GM19452 (cell line): Measurements from ENCODE around the gene PRXL2B.

ENCODE experiments used
- ATAC-seq: cut with Tn5 transposase; IDR thresholded peaks from one replicate; pipeline ENCODE4 v1.9.1; 2021; ENCODE audit not compliant: unreplicated experiment

PRXL2B gene

GRCh38 chr1:2596530-2597333 lies 10.2 kb downstream of the PRXL2B start:
- no peak for ATAC-seq

- no peak for ATAC-seq
These were observed 11.1 kb downstream of the PRXL2B start for GRCh38 chr1:2597441-2598328.

- no peak for ATAC-seq
These were observed 11.9 kb downstream of the PRXL2B start for GRCh38 chr1:2598329-2598931.

GRCh38 chr1:2601721-2602303 lies 15.2 kb downstream of the PRXL2B start:
- ATAC-seq, result no peak

DNA sequence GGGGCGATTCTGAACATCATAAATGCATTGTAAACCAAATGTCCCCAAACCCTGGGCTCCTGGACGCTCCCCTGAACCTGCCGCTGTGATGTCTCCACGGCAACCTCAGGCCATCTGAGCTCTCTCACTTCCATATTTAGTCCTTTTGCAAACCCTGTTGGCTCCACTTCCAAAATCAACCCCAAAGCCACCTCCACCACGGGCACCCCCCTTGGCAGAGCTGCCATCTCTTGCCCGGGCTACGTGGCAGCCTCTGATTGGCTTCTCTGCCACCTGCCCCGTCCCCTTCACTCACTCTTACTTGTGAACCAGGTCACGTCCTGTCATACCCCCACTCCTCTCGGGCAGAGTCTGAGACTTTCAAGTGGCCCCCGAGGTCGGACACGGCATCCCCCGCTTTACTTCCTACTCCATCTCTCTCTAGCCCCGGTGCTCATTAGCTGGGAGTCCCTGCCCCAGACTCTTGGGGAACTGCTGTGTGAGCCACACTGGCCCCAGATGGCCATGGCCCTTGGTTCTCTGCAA lies 15.8 kb downstream of the PRXL2B start:
- ATAC-seq, result no peak

DNA sequence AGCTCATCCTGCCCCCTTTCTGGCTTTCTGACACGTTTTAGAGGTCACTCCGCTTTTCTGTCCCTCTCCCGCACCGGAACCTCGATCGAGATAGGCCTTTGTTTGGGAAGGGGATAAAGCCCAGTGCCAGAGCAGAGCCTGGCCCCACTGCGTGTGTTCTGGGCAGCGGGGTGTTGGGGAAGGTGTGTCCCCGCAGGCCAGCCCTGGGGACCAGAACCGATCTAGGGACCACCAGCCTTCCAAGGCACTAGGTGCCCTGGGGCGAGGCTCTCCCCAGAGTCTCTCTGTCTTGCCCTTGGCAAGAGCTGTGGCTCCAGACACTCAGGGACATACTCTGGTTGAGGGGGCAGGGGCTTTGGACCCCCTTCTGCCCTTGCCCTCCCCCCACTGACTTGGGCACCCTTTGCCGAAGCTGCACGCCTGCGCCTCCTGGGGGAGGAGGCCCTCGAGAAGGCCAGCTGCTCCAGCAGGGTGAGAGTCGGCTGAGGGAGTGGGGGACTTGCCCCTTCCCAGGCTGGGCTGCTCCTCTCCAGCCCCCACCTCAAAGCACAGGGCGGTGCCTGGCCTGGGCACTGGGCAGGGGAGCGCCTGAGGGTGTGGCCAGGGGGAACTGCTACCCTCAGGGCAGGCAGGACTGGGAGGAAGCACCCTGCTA lies 16.4 kb downstream of the PRXL2B start:
- ATAC-seq, result no peak

DNA sequence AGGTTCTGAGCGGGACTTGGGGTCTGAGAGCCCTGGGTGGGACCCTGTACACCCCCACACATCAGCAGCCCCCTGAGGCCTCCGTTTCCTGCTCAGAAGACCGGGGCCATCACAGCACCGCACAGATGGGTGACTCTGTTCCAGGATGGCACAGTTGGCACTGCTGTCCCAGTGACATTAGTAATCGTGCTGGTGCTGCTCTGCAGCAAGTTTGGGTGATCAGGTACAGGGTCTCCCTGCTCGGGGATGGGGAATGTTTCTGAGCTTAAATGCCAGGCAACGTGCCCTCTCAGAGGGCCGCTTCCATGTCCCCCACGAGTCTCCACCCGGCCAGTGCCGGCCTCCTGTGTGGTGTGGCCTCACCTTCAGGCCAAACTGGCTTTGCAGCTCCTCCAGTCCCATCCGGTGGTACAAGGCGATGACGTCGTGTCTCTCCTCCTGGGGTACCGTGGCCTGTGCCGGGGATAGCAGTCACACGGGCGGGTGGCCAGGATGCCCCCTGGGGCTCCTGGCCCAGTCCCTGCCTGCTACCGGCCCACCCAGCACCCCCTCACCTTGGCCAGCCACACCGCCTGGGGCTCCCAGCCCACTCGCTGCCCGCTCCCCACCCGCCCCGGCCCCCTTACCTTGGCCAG lies 17.1 kb downstream of the PRXL2B start:
- no peak for ATAC-seq

- no peak for ATAC-seq
These were observed 17.7 kb downstream of the PRXL2B start for GRCh38 chr1:2604156-2604843.

DNA sequence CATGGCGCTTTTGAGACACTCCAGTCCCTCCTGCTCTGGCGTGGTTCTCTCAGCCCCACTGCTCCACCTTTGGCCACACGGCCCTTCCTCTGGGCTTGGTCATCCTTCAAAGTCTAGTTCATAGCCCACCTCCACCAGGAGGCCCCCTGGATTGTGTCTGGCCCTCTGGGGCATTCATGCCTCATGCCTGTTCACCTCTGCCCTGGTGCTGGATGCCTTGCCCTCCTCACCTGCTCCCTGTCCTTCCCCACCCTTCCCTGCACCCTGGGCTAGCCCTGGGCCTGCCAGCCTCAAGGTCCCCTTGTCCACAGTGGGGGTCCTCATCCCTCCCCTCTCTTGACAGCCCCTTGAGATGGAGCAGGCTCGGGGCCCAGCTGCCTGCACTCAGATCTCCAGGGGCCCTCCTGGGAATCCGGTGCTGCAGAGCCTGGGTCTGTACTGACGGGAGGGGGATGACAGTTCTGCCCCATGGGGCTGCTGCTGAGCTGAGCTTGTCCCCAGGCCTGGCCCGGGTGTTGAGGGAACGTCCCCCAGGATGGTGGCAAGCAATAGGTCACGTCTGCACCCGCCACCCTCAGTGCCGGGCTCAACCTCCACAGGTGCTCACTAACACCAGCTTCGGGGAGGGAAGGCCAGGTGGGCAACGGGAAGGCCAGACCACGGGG lies 18.4 kb downstream of the PRXL2B start:
- ATAC-seq, result no peak

DNA sequence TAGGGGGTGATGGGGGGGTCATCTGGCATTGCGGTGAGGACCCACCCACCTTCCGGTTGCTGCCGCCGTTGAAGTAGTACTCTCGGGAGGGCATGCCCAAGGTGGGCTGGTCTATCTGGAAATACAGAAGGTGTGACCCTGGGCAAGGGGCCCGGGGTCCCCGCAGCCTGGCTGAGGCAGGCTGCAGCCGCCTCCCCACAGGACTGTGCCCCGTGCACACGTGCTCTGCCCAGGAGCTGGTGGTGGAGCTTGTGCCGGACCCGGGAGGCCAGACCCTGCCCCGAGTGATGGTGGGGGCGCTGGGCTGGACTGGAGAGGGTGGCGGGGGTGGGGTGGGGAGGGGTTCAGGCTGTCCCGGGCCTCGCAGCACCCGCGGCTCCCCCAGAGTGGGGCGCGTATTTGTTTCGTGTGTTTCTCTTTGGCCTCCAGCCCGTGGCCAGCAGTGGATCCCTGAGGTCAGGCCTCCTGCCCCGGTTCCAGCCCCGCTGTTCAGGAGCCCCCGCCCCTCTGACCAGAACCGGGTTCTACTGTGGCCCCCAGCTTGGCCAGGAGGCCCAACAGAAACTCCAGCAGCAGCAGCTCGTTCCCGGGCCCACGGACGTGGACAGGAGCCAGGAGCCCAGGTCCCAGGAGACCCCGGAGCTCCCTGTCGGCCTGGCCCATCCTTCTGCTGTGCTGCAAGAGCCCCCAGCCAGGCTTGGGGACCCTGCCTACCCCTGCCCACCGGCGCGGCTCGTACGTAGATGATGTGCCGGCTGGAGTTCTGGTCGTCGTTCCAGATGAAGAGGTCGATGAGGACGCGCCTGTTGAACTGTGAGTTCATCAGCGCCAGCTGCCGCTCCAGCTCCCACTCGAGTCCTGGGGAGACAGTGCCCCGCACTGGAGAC lies 19.2 kb downstream of the PRXL2B start:
- no peak for ATAC-seq

GRCh38 chr1:2606396-2606880 lies 19.9 kb downstream of the PRXL2B start:
- ATAC-seq, result no peak

GRCh38 chr1:2606881-2607621 lies 20.5 kb downstream of the PRXL2B start:
- no peak for ATAC-seq

DNA sequence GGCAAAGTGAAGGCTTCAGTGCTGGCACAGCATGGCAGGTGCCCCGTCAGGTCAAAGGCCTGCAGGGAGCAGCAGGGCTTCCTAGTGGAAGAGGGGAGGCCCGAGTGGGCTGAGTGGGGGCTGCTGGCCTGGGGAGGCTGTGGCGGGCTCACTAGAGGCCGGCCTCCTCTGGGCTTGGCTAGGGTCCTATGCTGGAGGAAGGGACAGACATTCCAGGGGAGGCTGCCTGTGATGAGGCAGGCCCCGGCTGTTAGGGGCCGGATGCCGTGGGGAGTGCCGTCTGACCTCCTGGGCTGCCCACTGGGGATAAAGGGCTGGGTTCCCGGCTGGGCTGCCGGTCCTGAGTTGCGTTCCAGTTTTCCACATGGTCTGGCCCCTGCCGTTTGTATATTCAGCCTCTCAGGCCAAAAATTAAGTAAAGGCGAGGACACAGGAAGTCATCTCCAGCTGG lies 21.1 kb downstream of the PRXL2B start:
- ATAC-seq, result no peak

DNA sequence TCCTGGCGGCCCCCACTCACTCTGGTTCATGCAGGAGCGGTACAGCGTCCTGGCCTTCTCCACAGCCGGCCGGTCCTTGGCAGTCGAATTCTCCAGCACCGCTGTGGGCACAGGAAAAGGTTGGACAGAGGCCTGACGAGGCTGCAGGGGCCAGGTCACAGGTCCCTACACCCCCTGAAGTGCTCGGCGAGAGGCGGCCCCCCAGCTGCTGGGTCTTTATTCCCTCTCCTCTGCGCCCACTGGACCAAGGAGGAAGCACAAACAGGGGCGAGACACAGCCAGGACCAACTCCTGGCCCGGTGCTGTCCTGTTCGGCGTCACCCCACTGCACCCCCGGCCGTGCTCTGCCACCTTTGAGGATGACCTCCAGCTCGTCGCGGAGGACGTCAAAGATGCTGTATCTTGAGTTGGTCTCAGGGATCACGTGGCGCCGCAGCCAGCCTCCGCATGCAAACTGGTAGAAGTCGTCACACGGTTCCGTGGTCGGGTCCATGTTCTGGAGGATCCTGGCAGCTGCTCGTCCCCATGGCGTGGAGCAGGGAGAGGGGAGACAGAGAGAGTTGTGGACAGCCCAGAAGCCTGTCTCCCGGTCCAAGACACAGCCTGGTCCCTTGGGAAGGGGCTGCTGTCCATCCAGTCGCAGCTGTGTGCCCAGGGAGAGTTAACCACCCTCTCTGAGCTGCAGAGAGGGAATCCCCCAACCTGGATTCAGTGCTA lies 22.9 kb downstream of the PRXL2B start:
- ATAC-seq, result no peak

DNA sequence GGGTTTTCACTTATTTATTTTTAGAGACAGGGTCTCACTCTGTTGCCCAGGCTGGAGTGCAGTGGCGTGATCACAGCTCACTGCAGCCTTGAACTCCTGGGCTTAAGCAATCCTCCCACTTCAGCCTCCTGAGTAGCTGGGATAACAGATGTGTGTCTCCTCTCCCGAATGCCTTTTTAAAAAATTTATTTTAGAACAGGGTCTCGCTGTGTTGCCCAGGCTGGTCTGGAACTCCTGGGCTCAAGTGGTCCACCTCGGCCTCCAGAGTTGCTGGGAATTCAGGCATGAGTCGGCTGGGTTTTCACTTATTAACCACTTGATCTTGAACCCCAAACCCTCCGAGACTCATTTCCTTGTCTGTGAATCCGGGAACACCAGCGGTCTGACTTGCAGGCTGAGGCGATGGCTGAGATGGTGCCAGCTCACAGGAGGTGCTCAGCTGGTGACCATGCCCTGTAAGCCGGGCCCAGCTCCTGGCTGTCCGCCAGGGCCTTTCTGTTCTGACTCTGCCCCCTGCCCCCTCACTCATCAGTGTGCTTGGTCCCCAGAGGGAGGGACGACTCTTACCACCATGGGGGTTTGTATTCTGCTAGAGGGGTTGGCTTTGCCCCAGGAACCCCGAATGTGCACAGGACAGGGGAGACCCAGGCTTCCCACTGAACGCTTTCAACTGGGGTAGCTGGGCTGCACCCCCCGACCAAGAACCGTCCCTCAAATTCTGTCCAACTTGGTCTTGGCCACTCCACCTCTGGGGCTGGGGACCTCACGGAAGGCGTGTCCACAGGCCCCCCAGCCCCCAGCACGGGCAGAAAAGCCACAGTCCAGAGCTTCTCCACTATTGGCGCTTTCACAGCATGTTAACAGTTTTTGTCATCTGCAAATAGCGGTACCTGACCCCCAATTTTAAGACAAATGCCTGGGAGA lies 23.7 kb downstream of the PRXL2B start:
- no peak for ATAC-seq
